HepG2 (cell line): ENCODE measurements around the gene HPCAL4. TPM values are rescaled to one million over a fixed set of nuclear protein-coding genes. Genes with fewer than 3 reads are reported as not detected.

Experiments
- ATAC-seq: fragments of 200-7000 bp; cut with Tn5 transposase; 3 replicates; pipeline ENCODE4 v1.9.1; 2020; ENCODE audit warnings: mild to moderate bottlenecking, moderate library complexity
- BruUV-seq: library from RNA; stranded (reverse); fragments of 400-500 nt; replicated peaks from 2 replicates; lab custom pipeline; 2021; lab: Mats Ljungman, UMichigan
- CTCF ChIA-PET: fragments of 300-600 bp; formaldehyde crosslinking; extraction: SDS; loops from one replicate; lab custom pipeline; 2021; ENCODE audit warnings: low total read pairs, inconsistent platforms, low intra/inter-chr PET ratio; lab: Yijun Ruan, JAX
- POLR2A ChIA-PET: fragments of 350-600 bp; sonication (Branson Sonifier 250); formaldehyde crosslinking; loops from one replicate; lab custom pipeline; 2020; ENCODE audit warnings: antibody characterized with exemption, inconsistent platforms; lab: Yijun Ruan, JAX
- DNase-seq: peaks from one replicate; pipeline ENCODE4 v3.0.0-alpha.2; 2015; ENCODE audit warnings: low spot score
- FAIRE-seq: peaks from 3 replicates; lab custom pipeline; 2011; peaks lifted over from hg19 to GRCh38; lab: Jason Lieb, UNC
- H2AFZ ChIP-seq: one replicate; pipeline ENCODE4 v1.6.1; 2011; ENCODE audit warnings: low read length, inconsistent platforms
- H3K27ac ChIP-seq: fragments of 300-600 bp; 3 replicates; pipeline ENCODE4 v1.8.0; 2011; ENCODE audit warnings: mixed run types, mild to moderate bottlenecking, mixed read lengths, low read length, inconsistent platforms; ENCODE audit not compliant: insufficient read depth; ENCODE audit errors: extremely low read length
- H3K27me3 ChIP-seq, 2 experiments: fragments of 200-600 bp in 1 of 2; 2 replicates in 1 of 2; 3 replicates in 1 of 2; pipeline versions ENCODE4 v1.6.0 to v1.8.0; 2011; ENCODE audit warnings: low read length in 2 of 2, mild to moderate bottlenecking in 2 of 2, moderate library complexity in 2 of 2, inconsistent platforms in 1 of 2; ENCODE audit not compliant: insufficient read depth in 2 of 2, control insufficient read depth in 1 of 2
- H3K36me3 ChIP-seq, 2 experiments: fragments of 200-600 bp in 1 of 2; replicated peaks in 1 of 2; 2 replicates in 1 of 2; 3 replicates in 1 of 2; pipeline versions ENCODE4 v1.5.1 to v1.8.0; 2011; ENCODE audit warnings: low read length in 2 of 2, inconsistent platforms in 1 of 2; ENCODE audit not compliant: insufficient read depth in 2 of 2, control insufficient read depth in 1 of 2
- H3K4me1 ChIP-seq: 2 replicates; pipeline ENCODE4 v1.5.1; 2012; ENCODE audit warnings: low read length, inconsistent platforms; ENCODE audit not compliant: insufficient read depth
- H3K4me2 ChIP-seq: 2 replicates; pipeline ENCODE4 v1.6.0; 2011; ENCODE audit warnings: low read depth, low read length, inconsistent platforms
- H3K4me3 ChIP-seq, 3 experiments: fragments of 200-600 bp in 1 of 3; sonication (generic), shearing (Covaris generic) in 1 of 3; replicated peaks in 1 of 3; 2 replicates each; pipeline ENCODE4 v1.5.1; 2011 to 2016; ENCODE audit warnings: low read length in 3 of 3, inconsistent platforms in 2 of 3, low read depth in 2 of 3, mild to moderate bottlenecking in 2 of 3, control low read depth in 1 of 3, mixed read lengths in 1 of 3; ENCODE audit not compliant: insufficient read depth in 1 of 3
- H3K79me2 ChIP-seq: one replicate; pipeline ENCODE4 v1.6.1; 2011; ENCODE audit warnings: low read length, inconsistent platforms; ENCODE audit not compliant: insufficient read depth
- H3K9ac ChIP-seq: 2 replicates; pipeline ENCODE4 v1.6.0; 2011; ENCODE audit warnings: mild to moderate bottlenecking, low read depth, low read length, inconsistent platforms; ENCODE audit not compliant: insufficient read depth
- H3K9me3 ChIP-seq: 2 replicates; pipeline ENCODE4 v1.5.1; 2012; ENCODE audit warnings: mild to moderate bottlenecking, low read length
- H4K20me1 ChIP-seq: 2 replicates; pipeline ENCODE4 v1.6.0; 2011; ENCODE audit warnings: inconsistent platforms, mild to moderate bottlenecking, low read length, moderate library complexity; ENCODE audit not compliant: insufficient read depth
- CEBPB ChIP-seq: IDR thresholded peaks from 2 replicates; pipeline ENCODE4 v1.6.1; 2011; ENCODE audit warnings: low read depth, low read length, improper control_type of control experiment, borderline replicate concordance
- DMAP1 ChIP-seq: IDR thresholded peaks from 2 replicates; pipeline ENCODE4 v1.6.1; 2016
- HHEX ChIP-seq: IDR thresholded peaks from 2 replicates; pipeline ENCODE4 v1.6.1; 2016; ENCODE audit warnings: control low read depth
- RCOR2 ChIP-seq: IDR thresholded peaks from 2 replicates; pipeline ENCODE4 v1.6.1; 2016; ENCODE audit warnings: missing biosample characterization, missing genetic modification reagents
- SRF ChIP-seq: IDR thresholded peaks from 2 replicates; pipeline ENCODE4 v1.6.1; 2011; ENCODE audit warnings: mild to moderate bottlenecking, low read depth, low read length, moderate library complexity
- TARDBP ChIP-seq: sonication (generic); formaldehyde crosslinking; IDR thresholded peaks from 2 replicates; pipeline ENCODE4 v1.8.0; 2022; ENCODE audit warnings: mild to moderate bottlenecking, missing genetic modification reagents
- WGBS: methylation state at CpG from one replicate; pipeline ENCODE4 v1.1.6; 2017; ENCODE audit warnings: low lambda C conversion rate; 5-methylcytosine and 5-hydroxymethylcytosine counted together
- in situ Hi-C: cut with HindIII; loops from 2 replicates; pipeline ENCODE4 v1.10.0; 2017; ENCODE audit warnings: low pct_unique_long_range_greater_than_20kb; ENCODE audit not compliant: extremely low pct_ligation_motif_present
- intact Hi-C: fragments of 100-400 bp; cut with micrococcal nuclease; formaldehyde crosslinking; loops from one replicate; pipeline ENCODE4 v1.10.0; 2022; ENCODE audit not compliant: unreplicated experiment
- polyA plus RNA-seq, 8 experiments: library from polyadenylated mRNA; depleted of rRNA in 3 of 8; stranded (reverse) in 7 of 8; unstranded in 1 of 8; fragments of >200 nt; fragmentation: Illumina TruSeq in 4 of 8; extraction: Trizol in 4 of 8; gene quantifications; 2 replicates each; pipeline versions ENCODE4 v1.2.1 to v1.2.3, GENCODE V29; 2011 to 2016; ENCODE audit warnings: low read depth in 4 of 8, missing spikeins in 1 of 8, mixed read lengths in 1 of 8; ENCODE audit not compliant: insufficient read depth in 1 of 8
- total RNA-seq, 5 experiments: library from RNA; depleted of rRNA; stranded (reverse); fragments of >200 nt; fragmentation: Illumina TruSeq; extraction: Trizol; gene quantifications; 2 replicates each; pipeline ENCODE4 v1.2.3, GENCODE V29; 2016; ENCODE audit warnings: low read depth in 1 of 5
- TF ChIP-seq, protein P1 (sequence below): sonication (generic); formaldehyde crosslinking; IDR thresholded peaks from 2 replicates; pipeline ENCODE4 v1.5.1; 2020; ENCODE audit warnings: missing genetic modification reagents, mild to moderate bottlenecking, borderline replicate concordance
- TF ChIP-seq, protein P2 (sequence below): sonication (generic); formaldehyde crosslinking; IDR thresholded peaks from 2 replicates; pipeline ENCODE4 v1.5.0; 2020; ENCODE audit warnings: mild to moderate bottlenecking, missing genetic modification reagents, borderline replicate concordance

HPCAL4 gene
- total and polyA plus RNA-seq, 2 of the 13 experiments (the other 11 are each of a cell fraction or from before 2014, with no cell fraction given) = not detected

DNA sequence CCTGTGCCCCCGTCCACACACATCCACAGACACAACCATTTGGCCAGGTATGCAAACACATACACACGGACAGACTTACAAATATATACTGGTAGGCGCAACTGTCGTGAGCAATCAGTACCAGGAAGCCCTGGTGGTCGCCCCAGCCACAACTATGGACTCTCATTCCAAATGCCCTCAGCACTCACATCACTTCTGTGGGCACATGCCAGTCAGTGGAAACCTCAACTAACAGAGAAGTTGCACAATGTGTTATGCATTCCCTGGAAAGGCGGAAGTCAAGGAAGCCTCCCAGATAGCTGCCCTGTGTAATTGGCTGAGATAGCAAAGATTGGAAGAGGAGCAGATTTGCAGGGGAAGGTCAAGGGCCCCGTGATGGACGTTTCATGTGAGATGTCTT is 50.4 kb downstream of the HPCAL4 start:
- Histone ChIP-seq H3K4me2 (no peak overlapping the region), H3K4me3 (no peak overlapping the region), H3K36me3 (no peaks in the 10 kb centered on the region), H2AFZ (no peak overlapping the region), H3K9ac (no peak overlapping the region), H3K79me2 (no peaks in the 10 kb centered on the region), H3K27ac (no peak overlapping the region), H4K20me1 (no peaks in the 10 kb centered on the region), H3K9me3 (no peaks in the 10 kb centered on the region), H3K27me3 (peaks cover 0 to 21% of the 10 kb centered on the region in 2 experiments; a peak in 4 of 5 replicates), H3K4me1 (no peaks in the 10 kb centered on the region)
- no TSS peak for BruUV-seq
- ChIA-PET POLR2A (no interaction called here), CTCF (no interaction called here)
- DNase-seq = no peak
- WGBS = 37% methylated on average over 8 of the region's 8 CpGs
- no peak for FAIRE-seq
- TF ChIP-seq, protein P1, sequence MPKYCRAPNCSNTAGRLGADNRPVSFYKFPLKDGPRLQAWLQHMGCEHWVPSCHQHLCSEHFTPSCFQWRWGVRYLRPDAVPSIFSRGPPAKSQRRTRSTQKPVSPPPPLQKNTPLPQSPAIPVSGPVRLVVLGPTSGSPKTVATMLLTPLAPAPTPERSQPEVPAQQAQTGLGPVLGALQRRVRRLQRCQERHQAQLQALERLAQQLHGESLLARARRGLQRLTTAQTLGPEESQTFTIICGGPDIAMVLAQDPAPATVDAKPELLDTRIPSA = no peak
- TF ChIP-seq RCOR2 (CRISPR knock-in tag) (no peak), DMAP1 (no peak), SRF (no peak), TARDBP (no peak), HHEX (CRISPR knock-in tag) (no peak), CEBPB (peak; percentile 31; the same call in 1 of the 2 replicates)
- TF ChIP-seq, protein P2, sequence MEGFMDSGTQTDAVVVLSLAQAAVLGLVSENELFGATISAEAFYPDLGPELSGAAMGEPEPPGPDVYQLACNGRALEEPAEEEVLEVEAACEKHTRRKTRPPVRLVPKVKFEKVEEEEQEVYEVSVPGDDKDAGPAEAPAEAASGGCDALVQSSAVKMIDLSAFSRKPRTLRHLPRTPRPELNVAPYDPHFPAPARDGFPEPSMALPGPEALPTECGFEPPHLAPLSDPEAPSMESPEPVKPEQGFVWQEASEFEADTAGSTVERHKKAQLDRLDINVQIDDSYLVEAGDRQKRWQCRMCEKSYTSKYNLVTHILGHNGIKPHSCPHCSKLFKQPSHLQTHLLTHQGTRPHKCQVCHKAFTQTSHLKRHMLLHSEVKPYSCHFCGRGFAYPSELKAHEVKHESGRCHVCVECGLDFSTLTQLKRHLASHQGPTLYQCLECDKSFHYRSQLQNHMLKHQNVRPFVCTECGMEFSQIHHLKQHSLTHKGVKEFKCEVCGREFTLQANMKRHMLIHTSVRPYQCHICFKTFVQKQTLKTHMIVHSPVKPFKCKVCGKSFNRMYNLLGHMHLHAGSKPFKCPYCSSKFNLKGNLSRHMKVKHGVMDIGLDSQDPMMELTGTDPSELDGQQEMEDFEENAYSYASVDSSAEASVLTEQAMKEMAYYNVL (CRISPR knock-in tag) = no peak
- intact Hi-C loops = no loop called here
- ATAC-seq = no peak
- in situ Hi-C loops = no loop called here
